NCI-H345 treated with DMSO at 0.1 percent for 48 hours (cell line): ENCODE data around the gene OR13G1.
"Not testable (repeated sequence)": the region's sequence is repeated elsewhere in the genome, so short reads cannot be mapped to it uniquely, and the experiment has no call there.

Experiments
- DNase-seq: peaks from one replicate; lab custom pipeline; 2025; ENCODE audit not compliant: unreplicated experiment; lab: John Stamatoyannopoulos, UW

Gene OR13G1, protein sequence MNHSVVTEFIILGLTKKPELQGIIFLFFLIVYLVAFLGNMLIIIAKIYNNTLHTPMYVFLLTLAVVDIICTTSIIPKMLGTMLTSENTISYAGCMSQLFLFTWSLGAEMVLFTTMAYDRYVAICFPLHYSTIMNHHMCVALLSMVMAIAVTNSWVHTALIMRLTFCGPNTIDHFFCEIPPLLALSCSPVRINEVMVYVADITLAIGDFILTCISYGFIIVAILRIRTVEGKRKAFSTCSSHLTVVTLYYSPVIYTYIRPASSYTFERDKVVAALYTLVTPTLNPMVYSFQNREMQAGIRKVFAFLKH

DNA sequence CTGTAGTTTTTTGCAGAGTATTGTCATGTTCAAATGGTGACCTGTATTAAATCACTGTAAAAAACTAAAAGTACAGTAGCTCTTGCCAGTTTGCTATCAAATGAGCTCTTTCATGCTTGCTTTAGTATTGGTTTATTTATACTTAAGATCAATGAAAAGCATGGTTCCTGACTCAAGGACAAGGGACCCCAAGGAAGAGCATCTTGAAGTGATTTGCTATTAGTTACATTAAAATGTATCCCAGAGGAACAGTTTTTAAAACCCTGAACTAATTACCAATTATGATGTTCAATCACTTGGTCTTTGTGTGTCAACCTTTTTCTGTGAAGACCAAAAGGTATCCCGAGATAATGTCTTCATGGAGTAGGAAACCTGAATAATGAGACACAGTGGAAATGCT lies at the start of gene OR13G1:
Gene OR13G1 (minus strand): TSS at position 101 of the 400 bp plus-strand sequence. CDS start 6,698 bp downstream, outside the sequence.
- no peak for DNase-seq

DNA sequence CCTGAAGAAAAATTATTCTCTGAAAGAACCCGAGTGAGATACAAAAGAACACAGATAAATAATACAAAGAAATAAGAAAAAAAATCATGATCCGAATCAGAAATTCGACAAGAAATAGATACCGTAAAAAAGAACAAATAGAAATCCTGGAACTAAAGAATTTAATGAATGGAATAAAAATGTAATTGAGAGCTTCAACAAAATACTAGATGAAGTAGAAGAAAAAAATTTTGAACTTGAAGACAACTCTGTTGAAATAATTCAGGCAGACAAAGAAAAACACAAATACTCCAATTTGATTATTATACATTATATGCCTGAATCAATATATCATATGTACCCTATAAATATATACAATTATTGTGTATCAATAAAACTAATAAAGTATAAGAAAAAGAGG lies 41.7 kb upstream of the OR13G1 start:
- DNase-seq, result no peak

DNA sequence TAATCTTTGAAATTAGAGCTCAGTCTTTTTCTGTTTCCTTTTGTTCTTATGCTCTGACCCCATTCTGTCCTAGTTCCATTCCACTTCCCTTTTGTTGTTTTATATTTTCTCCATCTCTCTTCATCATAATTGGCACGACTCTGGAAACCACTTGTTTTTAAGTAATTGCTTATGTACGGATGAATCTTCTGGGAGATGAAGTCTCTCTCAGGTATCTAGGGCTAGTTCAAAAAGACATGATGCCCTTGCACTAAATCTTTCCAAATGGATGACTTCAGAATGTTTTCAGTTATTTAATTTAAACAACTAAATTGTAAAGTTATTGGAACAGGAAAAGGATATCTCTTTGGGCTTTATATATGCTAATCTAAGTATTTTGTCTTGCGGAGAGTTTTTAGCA lies 37.0 kb upstream of the OR13G1 start, which contains the start of gene OR6F1:
Gene OR6F1 (minus strand): TSS at position 101 of the 400 bp plus-strand sequence. CDS start 3,891 bp downstream, outside the sequence.
- no peak for DNase-seq

DNA sequence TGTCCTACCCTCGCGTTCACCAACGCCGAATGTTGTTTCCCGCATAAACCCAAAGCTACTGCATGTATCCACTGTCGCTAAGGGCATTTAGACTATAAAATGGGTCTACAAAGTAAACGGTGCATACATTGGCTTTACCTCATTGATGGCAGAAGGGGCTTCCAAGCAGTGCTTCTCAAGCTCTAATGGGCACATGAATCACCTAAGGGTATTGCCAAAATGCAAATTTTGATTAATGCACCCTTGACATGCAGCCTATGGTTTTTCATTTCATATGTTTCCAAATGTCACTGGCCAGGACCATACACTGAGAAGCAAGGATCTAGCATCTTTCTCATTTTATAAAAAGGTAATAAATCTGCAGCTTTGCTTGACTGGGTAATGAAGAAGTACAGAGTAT lies 34.2 kb upstream of the OR13G1 start:
- no peak for DNase-seq

DNA sequence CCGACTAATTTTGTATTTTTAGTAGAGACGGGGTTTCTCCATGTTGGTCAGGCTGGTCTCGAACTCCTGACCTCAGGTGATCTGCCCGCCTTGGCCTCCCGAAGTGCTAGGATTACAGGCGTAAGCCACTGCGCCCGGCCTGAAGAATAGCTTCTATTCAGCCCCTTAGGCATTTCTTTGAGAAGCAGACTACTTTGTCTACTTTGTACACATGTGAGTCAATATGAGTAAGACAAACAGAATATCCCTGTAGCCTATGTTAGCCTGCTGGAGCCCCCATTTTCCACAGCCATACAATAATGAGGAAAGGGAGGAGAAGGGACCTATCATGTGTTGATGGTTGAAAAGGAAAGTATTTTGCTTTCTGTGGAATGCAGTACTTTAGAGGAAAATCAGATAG lies 31.1 kb upstream of the OR13G1 start:
- DNase-seq, result not testable (repeated sequence)

DNA sequence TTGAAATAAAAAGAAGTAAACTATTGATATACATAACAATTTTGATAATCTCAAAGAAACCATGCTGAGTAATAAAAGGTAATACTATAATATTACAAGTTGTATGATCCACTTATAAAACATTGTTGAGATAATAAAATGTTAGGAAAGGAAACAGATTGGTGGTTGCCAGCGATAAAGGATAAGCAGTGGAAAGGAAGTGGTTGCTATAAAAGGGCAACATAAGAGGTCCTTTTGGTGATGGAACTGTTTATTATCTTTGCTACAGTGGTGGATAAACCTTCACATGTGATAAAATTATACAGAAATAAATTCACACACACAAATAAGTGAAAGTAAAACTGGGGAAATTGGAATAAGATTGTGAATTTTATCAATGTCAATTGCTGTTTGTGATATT lies 21.8 kb upstream of the OR13G1 start:
- DNase-seq, result no peak

DNA sequence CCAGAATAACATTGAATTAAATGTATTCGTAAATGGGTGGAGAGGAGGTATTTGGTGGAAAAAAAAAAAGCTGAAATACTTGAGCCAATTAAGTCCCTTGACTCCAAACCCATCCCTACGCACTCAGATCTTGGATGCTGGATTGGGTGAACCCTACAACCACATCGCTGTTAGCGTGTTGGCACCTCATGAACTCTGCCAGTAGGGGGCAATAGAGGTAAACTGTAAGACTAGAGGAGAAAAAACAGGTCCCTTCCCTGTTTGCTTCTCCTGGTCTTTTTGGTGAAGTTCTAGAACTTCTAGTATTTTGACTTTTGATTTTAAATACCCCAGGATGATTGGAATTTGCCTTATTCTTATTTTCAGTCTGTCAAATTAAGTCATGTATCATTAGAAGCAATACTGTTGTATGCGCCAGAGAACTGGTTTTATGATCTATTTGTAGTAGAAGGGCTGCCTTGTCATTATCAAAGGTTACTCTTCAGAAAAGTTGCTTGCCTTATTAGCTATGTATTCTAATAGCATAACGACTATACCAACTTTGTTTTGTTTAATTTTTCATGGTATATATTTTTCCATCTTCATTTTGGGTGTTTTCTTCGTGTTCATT lies 1.9 kb upstream of the OR13G1 start:
- no peak for DNase-seq

DNA sequence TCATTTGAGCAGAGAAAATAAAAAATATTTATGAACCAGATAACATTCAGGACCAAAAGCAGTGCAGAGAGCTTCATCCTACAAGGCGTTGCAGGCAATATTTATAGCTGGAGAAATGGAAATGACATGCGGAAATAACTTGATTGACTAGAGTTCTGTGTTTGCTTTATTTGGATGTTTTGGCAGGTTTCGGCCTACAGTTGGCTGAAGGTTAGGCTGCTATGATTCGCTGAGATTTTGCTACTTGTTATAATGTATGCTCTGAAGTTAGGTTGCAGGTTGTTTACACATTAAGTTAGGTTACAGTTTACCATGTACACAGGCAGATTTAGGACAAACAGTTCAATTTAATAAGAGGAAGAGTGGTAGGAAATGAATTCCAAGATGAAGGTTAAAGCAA lies 632 bp upstream of the OR13G1 start:
- no peak for DNase-seq

DNA sequence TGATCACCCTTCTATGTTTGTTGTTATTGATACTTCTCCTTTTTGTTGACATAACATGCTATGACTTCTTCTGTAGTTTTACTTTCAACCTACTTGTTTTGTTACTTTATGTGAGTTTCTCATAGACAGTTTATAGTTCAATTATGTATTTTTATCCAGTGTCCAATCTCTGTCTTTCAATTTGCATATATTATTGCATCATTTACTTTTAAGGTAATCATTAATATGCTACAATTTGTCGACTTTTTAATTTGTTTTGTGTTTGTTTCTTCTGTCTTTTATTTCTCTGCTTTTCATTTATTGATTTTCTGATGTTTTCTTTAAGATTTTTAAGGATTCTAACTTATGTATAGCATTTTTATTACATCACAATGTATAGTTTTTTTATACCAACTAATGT lies 10.3 kb downstream of the OR13G1 start:
- DNase-seq, result no peak

DNA sequence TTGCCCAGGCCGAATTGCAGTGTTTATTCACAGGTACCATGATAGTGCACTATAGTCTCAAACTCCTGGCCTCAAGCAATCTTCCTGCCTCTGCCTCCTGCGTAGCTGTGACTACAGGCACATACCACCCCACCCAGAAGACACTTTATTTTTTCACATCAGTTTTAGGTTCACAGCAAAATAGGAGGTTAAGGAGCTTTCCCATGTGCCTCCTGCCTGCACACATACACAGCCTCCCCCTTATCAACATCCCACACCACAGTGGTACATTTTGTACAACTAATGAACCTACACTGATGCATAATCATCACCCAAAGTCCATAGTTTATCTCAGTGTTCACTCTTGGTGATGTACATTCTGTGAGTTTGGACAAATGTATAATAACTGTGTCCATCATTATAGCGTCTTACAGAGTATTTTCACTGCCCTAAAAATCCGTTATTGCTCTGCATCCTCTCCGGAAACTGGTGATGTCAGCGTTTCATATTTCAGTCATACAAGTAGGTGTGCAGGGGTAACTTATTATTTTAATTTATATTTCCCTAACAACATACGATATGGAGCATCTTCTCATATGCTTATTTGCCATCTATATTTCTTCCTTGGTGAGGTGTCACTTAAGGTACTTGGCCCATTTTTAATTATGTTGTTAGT lies 23.2 kb downstream of the OR13G1 start:
- DNase-seq, result no peak

DNA sequence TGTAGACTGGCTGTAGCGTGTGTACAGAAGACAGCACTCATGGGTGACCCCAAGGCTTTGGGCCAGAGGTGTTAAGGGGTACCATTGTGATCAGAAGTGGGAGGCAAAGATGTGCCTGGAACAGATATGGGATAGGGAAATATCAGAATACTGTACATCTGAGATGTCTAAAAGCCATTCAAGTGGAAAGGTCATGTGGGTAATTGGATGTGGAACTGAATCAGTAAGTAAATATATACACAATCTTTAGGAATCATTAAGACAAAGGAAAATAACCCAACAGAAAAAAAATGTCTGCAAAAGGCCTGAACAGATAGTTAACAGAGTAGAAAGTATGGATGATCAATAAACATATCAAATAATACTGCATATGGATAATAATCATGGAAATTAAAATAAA lies 26.5 kb downstream of the OR13G1 start:
- no peak for DNase-seq

DNA sequence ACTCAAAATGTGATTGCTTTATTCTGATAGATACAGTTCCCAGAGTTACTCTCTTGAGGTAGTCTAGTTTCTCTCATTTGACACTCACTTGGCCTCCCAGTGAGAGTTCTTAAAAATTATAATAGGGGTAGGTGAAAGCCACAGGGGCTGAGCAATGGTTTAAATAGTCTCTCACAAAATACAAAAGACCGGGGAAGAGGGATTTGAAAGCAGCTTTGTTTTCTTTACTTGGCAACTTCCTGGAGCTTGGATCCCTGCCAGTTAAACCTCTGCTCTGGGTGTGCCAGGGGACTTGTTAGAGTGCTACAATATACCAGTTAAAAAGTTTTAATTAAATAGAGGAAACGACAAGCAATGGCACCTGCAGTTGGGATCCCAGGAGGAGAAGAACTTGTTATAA lies 31.7 kb downstream of the OR13G1 start:
- DNase-seq, result no peak

DNA sequence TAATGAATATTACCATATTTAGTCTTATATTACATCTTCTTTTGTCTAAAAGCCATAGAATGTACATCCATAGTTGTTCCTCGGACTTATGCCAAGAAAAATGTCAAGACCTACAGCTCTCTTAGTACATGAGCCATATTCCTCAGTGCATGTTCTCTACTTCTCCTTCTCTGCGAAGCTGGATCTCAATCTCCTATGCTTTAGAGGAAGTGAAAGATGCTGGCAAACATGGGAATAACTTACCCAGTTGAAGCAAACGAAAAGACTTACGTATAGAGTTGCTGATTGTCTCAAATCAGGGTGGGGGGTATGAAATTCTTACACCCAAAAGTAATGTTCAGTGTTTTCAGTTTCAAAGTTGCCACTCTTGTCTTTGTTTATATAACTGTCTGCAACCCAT lies 32.7 kb downstream of the OR13G1 start:
- no peak for DNase-seq

DNA sequence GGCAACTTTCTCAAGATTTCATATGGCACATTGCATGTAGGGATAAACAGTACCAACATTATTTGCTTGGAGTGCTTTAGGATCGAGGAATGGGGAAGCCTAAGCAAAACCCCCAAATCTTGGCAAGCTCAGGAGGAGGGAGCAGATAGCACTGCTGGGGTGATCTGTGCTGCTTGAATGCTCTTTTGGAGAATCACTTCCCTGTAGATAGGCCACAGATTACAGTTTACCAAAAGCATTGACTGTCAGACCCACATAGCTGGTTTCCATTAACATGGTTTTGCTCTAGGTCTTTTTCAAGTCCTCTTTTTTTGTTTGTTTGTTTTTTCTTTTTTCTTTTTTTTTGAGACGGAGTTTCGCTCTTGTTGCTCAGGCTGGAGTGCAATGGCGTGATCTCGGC lies 36.8 kb downstream of the OR13G1 start:
- no peak for DNase-seq

DNA sequence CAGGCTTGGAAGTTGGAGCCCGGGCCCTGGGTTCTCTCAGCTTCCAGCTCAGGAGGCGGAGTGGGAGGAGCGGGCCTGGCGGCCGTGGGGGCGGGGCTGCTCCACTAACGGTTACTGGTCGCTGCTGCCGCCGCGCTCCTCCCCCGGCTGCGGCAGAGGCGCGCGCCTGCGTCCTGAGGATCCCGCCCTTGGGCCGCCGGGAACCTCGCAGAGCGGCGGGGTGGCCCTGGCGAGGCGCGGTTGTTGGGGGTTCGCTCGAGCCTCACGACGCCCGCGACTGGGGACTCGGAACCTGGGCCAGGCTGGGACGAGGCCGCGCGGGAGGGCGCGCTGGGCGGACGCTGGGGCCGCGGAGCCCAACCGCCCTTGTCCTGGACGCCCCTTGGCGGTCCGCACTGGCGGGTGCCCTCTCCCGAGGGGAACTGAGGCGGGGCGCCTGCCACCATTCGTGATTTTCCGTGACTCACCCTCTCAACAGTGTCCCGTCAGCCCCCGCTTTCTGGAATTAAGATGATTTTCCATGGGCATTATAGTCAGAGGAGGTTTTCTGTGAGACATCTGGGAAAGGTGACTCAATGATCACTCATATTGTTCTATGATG lies 40.1 kb downstream of the OR13G1 start:
- no peak for DNase-seq

DNA sequence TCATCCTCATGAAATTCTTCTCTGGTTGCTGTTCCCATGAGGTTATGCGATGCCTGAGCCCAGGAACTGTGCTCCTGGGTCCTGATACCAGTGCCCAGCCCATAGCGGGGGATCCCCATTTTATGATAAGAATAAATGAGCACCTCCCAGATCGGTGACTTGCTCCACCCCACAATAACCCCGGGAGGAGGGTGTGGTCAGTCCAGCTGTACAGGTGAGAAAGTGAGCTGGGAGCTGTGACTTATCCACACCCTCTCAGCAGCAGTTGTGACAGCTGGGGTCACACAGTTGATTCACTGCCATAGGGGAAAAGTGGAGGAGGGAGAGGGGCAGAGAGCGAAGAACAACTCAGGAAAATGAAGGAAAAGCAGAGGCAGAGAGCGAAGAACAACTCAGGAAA lies 40.8 kb downstream of the OR13G1 start:
- no peak for DNase-seq

DNA sequence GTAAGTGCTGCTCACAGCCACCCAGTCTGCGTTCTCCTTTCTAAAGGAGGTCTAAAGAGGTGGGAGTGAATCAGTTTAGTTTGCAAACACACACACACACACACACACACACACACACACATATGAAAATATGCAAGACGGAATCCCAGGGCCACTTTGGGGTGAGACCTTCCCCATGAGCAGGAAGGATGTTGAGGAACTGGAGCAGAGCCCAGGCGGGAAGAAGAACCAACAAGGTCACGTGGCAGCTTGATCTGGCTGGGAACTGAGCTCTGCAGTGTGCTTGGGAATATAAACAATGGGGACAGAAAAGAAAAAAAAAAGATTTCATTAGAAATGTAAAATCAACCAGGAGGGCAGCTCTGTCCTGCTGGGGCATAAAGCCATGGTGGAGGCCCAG lies 41.5 kb downstream of the OR13G1 start:
- DNase-seq, result no peak

DNA sequence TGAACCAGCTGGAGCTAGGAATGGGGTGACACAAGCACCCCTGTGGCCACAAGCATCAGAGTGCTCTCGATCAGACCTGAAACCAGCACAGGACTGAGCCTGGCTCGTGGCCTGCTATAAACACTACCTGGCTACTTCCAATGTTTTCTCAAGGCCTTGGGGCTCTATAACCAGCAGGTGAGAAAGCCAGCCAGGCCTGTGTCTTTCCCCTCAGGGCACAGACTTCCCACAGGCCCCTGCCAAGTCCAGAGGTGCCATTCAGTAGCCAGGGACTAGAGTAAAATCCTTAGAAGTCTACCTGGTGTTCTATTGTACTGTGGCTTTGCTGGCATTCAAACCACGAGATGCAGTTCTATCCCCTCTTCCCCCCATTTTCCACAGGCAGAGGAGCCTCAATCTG lies 51.6 kb downstream of the OR13G1 start:
- no peak for DNase-seq
